ENCODE results near the gene NCKAP1. TPM values are rescaled to one million over a fixed set of nuclear protein-coding genes. Genes with fewer than 3 reads are reported as not detected.
"Not testable (repeated sequence)": the region's sequence is repeated elsewhere in the genome, so short reads cannot be mapped to it uniquely, and the experiment has no call there.

The NCKAP1 gene
- total RNA-seq, 1 donor: 236 TPM

DNA sequence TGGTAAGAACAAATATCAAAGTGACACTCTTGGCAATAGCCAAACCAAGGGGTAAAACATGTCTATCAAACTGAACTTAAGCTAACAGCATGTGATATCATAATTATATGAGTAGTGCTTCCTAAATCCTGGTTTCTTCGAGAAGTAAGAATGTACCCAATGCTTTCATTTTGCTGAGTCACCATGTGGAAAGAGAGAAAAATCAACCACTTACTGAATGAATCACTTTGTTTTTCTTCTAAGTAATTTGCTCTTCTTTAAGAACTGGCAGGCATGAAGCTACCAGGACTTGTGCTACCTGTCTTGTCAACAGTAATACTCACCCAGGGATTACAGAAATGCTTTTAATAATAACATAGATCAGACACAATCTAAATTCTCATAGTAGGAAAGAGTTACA is 21.3 kb upstream of the NCKAP1 start:
- DNase-seq (ENCODE audit: low read depth): peak; percentile 79
- TF ChIP-seq, protein P1, sequence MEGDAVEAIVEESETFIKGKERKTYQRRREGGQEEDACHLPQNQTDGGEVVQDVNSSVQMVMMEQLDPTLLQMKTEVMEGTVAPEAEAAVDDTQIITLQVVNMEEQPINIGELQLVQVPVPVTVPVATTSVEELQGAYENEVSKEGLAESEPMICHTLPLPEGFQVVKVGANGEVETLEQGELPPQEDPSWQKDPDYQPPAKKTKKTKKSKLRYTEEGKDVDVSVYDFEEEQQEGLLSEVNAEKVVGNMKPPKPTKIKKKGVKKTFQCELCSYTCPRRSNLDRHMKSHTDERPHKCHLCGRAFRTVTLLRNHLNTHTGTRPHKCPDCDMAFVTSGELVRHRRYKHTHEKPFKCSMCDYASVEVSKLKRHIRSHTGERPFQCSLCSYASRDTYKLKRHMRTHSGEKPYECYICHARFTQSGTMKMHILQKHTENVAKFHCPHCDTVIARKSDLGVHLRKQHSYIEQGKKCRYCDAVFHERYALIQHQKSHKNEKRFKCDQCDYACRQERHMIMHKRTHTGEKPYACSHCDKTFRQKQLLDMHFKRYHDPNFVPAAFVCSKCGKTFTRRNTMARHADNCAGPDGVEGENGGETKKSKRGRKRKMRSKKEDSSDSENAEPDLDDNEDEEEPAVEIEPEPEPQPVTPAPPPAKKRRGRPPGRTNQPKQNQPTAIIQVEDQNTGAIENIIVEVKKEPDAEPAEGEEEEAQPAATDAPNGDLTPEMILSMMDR (IDR thresholded peaks at IDR 0.05; ENCODE audit: insufficient read depth, low read depth, low read length): no peak

DNA sequence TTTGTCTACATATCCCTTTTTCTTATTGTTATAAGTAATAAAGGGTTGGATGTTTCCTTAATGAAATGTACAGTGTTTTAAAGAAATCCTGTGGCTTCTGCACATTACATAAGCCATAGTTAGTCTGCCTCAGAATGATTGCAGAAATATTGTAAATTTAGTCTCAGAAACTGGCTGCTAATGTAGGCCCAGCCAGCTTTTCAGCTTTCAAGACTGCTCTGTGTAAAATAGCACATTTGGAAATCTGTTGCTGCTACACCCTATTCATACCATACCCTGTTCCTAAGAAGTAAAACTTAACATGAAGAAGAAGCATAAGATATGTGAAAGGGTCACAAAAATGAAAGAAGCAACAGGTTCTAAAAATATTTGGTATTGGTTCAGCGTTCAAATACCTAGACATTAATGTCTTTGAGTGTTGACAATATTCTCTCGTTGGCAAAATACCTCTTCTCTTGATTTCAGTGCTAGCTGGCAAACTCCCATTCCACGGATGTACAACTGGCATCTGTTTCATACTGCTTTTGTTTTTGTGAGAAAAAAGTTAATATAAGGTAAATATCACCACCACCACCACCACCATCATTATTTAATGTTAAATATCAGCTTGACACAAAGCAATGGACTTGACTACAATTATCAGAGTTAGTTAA is 19.2 kb upstream of the NCKAP1 start:
- TF ChIP-seq, protein P1 (IDR thresholded peaks at IDR 0.05; ENCODE audit: insufficient read depth, low read depth, low read length): no peak
- DNase-seq (ENCODE audit: low read depth): no peak
- H3K4me3 ChIP-seq (ENCODE audit: low read depth, low read length): no peak overlapping the region

More for the DNA sequence above, 21.3 kb upstream of the NCKAP1 start:
- H3K4me3 ChIP-seq (ENCODE audit: low read depth, low read length): no peak overlapping the region

DNA sequence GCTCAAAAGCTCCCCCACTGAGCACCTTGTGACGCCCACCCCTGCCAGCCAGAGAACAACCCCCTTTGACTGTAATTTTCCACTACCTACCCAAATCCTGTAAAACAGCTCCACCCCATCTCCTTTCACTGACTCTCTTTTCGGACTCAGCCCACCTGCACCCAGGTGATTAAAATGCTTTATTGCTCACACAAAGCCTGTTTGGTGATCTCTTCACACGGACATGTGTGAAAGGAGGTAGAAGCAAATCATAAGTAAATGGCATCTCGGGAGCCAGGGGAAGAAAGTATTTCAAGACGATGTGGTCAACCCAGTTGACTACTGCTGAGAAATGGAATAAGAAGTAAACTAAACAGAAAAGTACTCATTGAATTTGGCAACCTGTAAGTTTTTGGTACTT is 11.2 kb upstream of the NCKAP1 start:
- no peak overlapping the region for H3K4me3 ChIP-seq (ENCODE audit: low read depth, low read length)
- DNase-seq (ENCODE audit: low read depth): no peak
- TF ChIP-seq, protein P1 (IDR thresholded peaks at IDR 0.05; ENCODE audit: insufficient read depth, low read depth, low read length): no peak

DNA sequence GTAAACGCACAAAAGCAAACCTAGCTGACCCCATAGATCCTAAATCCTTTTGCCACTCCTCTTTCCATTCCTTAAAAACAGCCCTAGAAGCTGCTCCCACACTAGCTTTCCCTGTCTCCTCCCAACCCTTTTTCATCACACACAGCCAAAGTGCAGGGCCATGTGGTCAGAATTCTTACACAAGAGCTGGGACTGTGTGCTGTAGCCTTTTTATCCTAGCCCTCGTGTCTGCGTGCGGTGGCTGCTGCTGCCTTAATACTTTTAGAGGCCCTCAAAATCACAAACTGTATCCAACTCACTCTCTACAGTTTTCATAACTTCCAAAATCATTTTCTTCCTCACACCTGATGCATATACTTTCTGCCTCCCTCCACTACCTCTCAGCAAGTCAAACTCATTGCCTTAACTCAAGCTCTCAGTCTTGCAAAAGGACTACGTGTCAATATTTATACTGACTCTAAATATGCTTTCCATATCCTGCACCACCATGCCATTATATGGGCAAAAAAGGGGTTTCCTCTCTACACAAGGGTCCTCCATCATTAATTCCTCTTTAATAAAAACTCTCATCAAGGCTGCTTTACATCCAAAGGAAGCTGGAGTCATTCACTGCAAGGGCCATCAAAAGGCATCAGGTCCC is 9.3 kb upstream of the NCKAP1 start:
- not testable (repeated sequence) for DNase-seq (ENCODE audit: low read depth)

DNA sequence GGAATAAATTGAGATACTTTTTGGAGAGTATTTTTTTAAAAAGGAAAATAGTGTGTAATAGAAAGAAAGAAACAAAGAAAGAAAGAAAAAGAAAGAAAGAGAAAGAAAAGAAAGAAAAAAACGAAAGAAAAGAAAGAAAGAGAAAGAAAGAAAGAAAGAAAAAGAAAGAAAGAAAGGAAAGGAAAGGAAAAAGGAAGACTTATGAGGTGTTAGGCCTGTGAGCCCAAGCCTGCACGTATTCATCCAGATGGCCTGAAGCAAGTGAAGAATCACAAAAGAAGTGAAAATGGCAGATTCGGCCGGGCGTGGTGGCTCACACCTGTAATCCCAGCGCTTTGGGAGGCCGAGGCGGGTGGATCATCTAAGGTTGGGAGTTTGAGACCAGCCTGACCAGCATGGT is 5.3 kb upstream of the NCKAP1 start:
- H3K4me3 ChIP-seq (ENCODE audit: low read depth, low read length); DNase-seq (ENCODE audit: low read depth): not testable (repeated sequence)

More for the DNA sequence above, 9.3 kb upstream of the NCKAP1 start:
- not testable (repeated sequence) for H3K4me3 ChIP-seq (ENCODE audit: low read depth, low read length)

DNA sequence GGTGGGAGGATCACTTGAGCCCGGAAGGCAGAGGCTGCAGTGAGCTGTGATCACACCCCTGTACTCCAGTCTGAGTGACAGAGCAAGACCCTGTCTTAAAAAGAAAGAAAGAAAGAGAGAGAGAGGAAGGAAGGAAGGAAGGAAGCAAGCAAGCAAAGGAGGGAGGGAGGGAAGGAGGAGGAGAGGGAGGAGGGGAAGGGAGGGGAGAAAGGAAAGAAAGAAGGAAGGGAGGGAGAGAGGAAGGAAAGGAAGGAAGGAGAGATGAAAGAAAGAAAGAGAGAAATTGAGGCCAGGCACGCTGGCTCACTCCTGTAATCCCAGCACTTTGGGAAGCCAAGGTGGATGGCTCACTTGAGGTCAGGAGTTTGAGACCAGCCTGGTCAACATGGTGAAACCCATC is 2.3 kb upstream of the NCKAP1 start:
- DNase-seq (ENCODE audit: low read depth): no peak
- TF ChIP-seq, protein P1 (IDR thresholded peaks at IDR 0.05; ENCODE audit: insufficient read depth, low read depth, low read length): no peak
- H3K4me3 ChIP-seq (ENCODE audit: low read depth, low read length): no peak overlapping the region

DNA sequence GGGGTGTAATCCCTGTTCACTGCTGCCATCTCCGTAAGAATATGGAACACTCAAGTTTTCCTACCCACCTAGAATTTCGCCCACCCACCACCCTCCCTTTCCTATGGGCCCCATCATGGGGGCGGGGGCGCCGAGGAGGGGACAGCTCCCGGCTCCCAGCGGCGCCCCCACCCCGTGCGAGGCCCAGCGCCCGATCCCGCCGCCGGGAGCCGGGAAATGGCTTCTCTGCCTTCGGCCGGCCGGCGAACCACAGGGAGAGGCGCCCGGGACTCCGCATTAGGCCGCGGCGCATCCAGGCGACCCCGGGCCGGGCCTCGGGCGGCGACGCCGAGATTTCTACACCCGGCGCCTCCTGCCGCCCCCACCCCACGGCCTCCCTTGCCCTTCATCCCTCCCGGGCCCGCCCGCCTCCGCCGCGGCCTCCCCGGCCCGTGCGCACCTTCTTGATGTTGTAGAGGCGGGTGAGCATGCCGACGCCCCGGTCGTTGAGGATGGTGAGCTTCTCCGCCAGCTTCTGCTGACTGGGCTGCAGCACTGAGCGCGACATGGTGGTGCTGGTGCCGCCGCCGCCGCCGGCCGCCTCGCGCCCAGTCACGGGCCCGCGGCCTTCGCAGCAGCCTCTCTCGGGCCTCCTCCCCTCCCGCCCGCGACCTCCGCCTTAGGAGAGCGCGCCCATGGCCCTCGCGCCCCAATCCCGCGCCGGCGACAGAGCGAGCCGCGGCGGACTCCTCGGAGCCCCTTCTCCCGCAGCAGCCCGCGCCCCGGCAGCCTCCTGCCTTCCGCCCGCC is 510 bp downstream of the NCKAP1 start:
- DNase-seq (ENCODE audit: low read depth): peak; percentile 31
- TF ChIP-seq, protein P1 (IDR thresholded peaks at IDR 0.05; ENCODE audit: insufficient read depth, low read depth, low read length): no peak
- H3K4me3 ChIP-seq (ENCODE audit: low read depth, low read length): peak overlapping the region; percentile 92

Measured in fibroblast of villous mesenchyme (primary cell).